GM12873 (cell line): ENCODE results near the gene MRPL36.

Experiments
- CTCF ChIP-seq: IDR thresholded peaks from 2 replicates; pipeline ENCODE4 v1.5.1; 2012; ENCODE audit warnings: low read depth, mild to moderate bottlenecking, moderate library complexity, low read length, control low read depth; ENCODE audit not compliant: insufficient read depth; ENCODE audit errors: missing control alignments

Gene MRPL36

DNA sequence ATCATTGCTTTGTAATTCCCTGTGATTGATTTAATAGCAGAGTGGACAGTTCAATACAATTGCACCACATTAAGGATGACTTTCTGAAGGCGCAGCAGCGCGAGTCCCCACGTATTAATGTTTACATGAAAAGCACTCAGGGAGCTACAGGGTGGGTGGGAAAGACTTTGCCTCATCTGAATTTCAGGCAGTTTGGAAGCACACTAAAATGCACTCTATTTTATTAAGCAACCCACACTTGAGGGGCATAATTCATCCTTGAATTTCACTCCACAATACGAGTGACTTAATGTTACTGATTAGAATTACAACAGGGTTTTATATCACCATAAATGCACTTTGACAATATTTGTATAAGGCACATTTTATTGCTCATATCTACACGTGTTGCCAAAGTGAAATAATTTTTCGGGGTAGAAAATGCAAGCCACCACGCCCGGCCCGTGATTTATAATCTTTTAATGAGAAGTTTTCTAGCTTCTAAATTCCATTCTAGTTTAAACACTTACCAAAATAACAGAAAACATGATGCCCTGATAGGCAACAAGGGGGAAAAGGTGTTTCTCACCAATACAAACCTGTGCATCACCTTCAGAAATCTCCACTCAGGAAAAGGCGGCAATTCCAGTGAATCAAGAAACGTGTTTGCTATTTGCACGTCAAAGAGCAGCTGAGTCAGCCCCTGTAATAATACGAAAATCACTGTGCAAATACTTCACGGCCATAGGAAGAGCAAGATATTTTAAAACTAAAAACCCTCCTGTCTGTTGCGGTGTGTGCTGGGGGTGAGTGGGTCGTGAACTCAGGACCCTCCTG is 42.6 kb upstream of the MRPL36 start:
- TF ChIP-seq CTCF = no peak

GRCh38 chr5:1840741-1841521 is 41.3 kb upstream of the MRPL36 start:
- TF ChIP-seq CTCF = no peak

- TF ChIP-seq CTCF = no peak
These were observed 40.5 kb upstream of the MRPL36 start for GRCh38 chr5:1840071-1840547.

DNA sequence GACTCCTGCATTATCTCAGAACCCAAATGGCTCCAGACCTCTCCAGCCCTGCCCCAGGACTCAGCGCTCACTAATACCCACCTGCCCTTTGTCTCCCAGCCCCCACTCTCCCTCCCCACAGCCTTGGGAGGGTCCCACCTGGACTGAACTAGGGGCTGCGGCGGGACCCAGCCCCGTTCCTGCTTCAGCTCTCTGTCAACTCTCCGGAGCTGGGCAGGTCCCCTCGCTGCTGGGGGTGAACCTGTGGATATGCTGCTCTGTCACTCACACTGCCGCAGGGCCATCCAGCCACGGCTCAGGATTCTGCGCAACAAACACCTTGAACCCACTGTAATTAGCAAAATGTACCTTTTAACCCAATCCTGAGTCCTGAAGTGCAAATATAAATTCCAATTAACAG is 38.4 kb upstream of the MRPL36 start:
- TF ChIP-seq CTCF = no peak

DNA sequence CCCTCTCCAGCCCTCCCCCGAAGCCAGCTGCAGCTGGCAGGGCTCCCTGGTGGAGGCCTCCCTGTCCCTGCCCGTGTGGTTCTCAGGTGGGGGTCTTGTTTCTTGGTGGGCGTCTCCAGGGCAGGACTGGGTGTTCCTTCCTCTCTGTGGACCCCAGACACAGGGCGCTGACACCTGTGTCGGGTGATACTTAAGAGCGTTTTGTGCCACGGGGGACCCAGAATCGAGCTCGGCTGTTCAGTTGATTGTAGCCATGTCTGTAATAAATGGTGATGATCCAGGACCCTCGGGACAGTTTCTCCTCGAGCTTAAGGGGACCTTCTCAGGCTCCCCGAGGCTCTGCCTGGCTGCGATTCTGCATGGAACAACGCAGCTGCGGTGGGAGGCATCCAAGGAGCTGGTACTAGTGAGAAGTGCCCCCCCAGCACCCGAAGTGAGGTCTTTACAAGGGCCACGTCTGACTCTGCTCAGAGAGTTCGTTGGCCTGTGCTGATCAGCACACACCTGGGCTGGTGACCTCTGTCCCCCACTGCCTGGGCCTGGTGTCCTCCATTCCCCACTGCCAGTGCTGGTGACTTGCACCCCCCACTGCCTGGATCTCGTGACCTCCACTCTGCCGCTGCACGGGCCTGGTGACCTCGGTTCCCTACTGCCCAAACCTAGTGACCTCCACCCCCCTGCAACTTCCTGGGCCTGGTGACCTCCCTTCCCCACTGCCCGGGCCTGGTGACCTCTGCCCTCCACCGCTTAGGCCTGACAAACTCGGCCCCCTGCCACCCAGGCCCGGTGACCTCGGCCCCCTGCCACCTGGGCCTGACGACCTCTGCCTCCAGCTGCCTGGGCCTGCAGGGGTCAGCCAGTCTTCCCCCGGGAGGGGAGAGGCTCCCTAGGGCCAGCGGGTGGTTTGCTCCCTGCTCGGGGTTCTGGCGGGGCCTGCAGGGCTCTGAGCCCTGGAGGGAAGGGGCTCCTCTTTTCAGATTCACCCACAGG is 37.5 kb upstream of the MRPL36 start:
- TF ChIP-seq CTCF = no peak

DNA sequence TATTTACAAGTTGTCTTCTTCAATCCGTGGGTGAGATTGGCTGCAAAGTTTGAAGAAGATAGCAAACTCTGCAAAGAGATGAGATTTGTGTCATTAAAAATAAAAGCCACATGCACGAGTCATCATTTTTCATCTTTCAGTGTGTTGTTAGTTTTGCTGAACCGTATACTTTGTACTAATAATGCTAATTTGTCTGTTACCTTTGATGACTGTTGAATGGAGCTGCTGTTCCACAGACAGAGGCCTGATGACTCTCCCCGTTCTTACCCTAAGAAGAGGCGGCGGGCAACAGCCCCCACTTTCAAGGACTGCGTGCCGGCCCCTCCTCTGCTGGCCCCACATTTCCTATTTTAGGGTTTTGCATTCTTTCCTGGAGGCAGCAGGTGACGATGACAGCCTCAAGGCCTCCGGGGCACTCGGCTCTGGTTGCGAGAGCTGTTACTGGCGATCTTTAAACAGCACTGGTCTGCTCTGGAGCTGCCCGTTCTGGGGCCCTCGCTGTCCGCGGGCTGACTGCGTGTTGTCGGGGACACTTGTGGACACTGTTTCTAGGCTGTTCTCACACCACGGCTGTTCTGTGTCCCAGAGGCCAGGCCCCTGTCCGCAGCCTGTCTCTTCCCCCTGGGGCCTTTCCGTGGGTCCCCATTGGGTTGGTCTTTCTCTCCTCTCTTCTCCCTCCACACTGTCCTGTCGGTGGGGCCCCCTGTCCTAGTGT is 36.7 kb upstream of the MRPL36 start:
- TF ChIP-seq CTCF = no peak
